ENCODE measurements around the gene FBXO15.

FBXO15 gene

DNA sequence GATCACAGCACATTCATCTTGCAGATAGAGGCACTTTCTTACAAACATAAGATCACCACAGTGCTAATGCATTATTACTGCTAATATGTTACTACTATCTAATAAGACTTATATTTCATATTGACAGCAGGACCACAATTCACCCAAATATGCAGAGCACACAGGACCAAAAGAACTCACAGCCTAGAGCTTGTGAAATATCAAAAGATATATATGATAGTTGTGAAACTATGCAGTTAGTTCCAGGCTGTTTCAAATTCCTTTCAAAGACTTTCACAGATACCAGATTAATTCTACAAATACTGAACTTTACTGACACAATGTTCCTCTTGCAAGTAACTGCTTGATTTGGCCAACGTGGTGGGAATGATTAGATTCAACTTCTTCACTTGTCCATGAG, 23.0 kb downstream of the FBXO15 start (continued):
- TF ChIP-seq TSHZ2 (CRISPR knock-in tag; IDR thresholded peaks at IDR 0.05) (no peak), PPARA (CRISPR knock-in tag; IDR thresholded peaks at IDR 0.05; ENCODE audit: borderline replicate concordance) (no peak), CREB5 (CRISPR knock-in tag; IDR thresholded peaks at IDR 0.05; ENCODE audit: low read depth) (no peak), CSDC2 (CRISPR knock-in tag; IDR thresholded peaks at IDR 0.05) (no peak), ZC3H10 (CRISPR knock-in tag; IDR thresholded peaks at IDR 0.05) (no peak), GLIS3 (CRISPR knock-in tag; IDR thresholded peaks at IDR 0.05) (no peak), ZNF8 (CRISPR knock-in tag; IDR thresholded peaks at IDR 0.05) (no peak), ARNTL (CRISPR knock-in tag; IDR thresholded peaks at IDR 0.05; ENCODE audit: borderline replicate concordance, low read depth) (no peak), ESRRG (CRISPR knock-in tag; IDR thresholded peaks at IDR 0.05) (no peak)

- TF ChIP-seq PPARA (CRISPR knock-in tag; IDR thresholded peaks at IDR 0.05; ENCODE audit: borderline replicate concordance) (no peak), TSHZ2 (CRISPR knock-in tag; IDR thresholded peaks at IDR 0.05) (no peak), SNAI2 (CRISPR knock-in tag; IDR thresholded peaks at IDR 0.05) (no peak), ZNF565 (CRISPR knock-in tag; conservative IDR thresholded peaks at IDR 0.05; ENCODE audit: low read depth) (no peak), CSDC2 (CRISPR knock-in tag; IDR thresholded peaks at IDR 0.05) (no peak), CREB5 (CRISPR knock-in tag; IDR thresholded peaks at IDR 0.05; ENCODE audit: low read depth) (no peak), ISL1 (CRISPR knock-in tag; IDR thresholded peaks at IDR 0.05) (no peak), ESRRG (CRISPR knock-in tag; IDR thresholded peaks at IDR 0.05) (no peak), TCF4 (CRISPR knock-in tag; IDR thresholded peaks at IDR 0.05; ENCODE audit: borderline replicate concordance) (no peak), ZFP30 (CRISPR knock-in tag; IDR thresholded peaks at IDR 0.05) (no peak), OSR1 (CRISPR knock-in tag; IDR thresholded peaks at IDR 0.05) (no peak), BACH2 (CRISPR knock-in tag; IDR thresholded peaks at IDR 0.05; ENCODE audit: borderline replicate concordance) (no peak), ZNF8 (CRISPR knock-in tag; IDR thresholded peaks at IDR 0.05) (no peak), TOX (CRISPR knock-in tag; IDR thresholded peaks at IDR 0.05; ENCODE audit: borderline replicate concordance) (no peak), RARB (CRISPR knock-in tag; IDR thresholded peaks at IDR 0.05) (no peak), GLIS3 (CRISPR knock-in tag; IDR thresholded peaks at IDR 0.05) (no peak), ZFP3 (CRISPR knock-in tag; IDR thresholded peaks at IDR 0.05) (no peak), ARNTL (CRISPR knock-in tag; IDR thresholded peaks at IDR 0.05; ENCODE audit: borderline replicate concordance, low read depth) (no peak), POU6F1 (CRISPR knock-in tag; IDR thresholded peaks at IDR 0.05; ENCODE audit: borderline replicate concordance, low read depth) (no peak)
- TF ChIP-seq, protein P1, sequence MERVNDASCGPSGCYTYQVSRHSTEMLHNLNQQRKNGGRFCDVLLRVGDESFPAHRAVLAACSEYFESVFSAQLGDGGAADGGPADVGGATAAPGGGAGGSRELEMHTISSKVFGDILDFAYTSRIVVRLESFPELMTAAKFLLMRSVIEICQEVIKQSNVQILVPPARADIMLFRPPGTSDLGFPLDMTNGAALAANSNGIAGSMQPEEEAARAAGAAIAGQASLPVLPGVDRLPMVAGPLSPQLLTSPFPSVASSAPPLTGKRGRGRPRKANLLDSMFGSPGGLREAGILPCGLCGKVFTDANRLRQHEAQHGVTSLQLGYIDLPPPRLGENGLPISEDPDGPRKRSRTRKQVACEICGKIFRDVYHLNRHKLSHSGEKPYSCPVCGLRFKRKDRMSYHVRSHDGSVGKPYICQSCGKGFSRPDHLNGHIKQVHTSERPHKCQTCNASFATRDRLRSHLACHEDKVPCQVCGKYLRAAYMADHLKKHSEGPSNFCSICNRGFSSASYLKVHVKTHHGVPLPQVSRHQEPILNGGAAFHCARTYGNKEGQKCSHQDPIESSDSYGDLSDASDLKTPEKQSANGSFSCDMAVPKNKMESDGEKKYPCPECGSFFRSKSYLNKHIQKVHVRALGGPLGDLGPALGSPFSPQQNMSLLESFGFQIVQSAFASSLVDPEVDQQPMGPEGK (CRISPR knock-in tag; IDR thresholded peaks at IDR 0.05; ENCODE audit: borderline replicate concordance), result no peak
- ATAC-seq, result no peak
Observed at GRCh38 chr18:74123200-74123599, 24.4 kb downstream of the FBXO15 start.

Data from SK-N-SH treated with all-trans-retinoic acid at 6 μM for 48 hours (cell line).